NCI-H510A treated with DMSO at 0.1 percent for 48 hours (cell line): ENCODE measurements around the gene PTPRK.

Experiments used
- DNase-seq: peaks from one replicate; lab custom pipeline; 2025; lab: John Stamatoyannopoulos, UW

PTPRK gene

DNA sequence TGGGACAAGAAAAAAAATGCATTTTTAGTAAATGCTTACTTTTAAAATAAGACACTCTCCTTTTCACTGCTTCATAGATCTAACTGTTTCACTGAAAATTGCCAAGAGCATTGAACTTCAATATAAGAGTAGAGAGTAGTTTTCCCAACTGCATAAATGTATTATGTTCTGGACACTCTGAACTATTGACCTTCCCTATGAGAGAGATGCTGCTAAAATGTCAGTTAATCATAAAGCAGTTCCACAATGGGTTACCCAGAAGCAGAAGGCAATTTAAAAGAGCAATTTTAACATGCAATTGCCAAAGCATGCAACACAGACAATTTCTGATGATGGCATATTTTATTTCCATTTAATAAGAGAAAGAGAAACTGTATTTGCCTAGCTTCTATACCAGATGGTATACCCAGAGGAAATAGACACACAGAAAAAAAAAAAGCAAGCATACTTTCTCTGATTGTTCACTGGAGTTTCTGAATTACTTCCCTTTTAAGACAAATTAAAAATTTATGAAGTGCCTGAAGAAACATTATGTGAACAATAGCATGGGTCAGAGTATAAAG lies 340.4 kb downstream of the PTPRK start:
- no peak for DNase-seq

DNA sequence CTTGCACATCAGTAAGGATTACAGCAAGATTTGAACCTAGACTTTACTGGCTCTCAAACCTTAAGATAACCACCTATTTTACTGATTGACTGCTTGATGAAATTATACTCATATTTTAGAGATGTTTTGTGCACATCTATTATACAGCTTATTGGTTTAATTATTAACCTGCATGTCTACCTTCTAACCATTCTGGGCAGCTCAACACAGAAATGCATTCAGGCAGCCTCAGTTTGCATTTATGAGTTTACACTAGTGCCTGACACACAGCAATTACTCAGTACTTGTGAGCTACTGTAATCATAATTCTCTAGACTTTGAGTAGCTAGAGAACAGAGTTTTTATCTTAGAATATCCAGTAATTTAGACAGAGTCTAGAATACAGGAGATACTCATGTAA lies 345.7 kb downstream of the PTPRK start:
- DNase-seq = no peak

DNA sequence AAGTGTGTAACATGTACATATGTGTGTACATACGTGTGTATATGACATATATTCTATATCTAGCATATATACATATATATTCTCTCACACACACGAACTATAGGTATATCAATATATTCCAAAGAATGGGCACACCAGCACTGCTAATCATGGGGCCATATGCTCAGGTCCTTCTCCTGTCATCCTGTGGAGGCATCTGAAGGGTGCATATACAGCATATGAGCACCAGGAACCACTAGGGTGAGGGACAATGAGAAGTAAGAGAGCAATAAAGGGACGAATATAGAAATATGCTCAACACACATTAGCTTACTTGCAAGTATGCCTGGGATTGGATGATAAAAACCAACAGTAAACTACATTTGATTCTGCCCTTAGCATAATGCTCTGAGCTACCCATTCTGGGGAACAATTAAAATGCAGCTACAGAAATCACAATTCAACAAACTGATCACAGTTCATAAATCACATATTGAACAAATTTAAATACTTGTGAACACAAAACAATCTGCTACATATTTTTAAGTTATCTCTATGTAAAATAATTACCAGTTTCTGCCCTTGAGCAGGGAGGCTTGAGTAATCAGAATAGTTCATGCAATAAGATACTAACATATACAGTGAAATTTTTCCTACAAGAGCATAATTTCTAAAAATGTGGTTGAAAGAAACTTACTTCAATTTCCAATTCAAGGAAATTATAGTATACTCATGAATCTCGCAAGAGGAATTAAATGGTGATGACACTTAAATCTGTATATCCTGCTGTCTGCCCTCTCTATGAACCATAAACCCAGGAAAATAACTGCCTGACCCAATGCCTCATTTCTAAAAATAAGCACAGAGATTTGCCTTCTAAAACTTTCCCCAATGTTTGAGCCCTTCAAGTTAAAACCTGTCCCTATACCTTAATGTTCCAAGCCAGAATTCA lies 347.4 kb downstream of the PTPRK start:
- DNase-seq = no peak

DNA sequence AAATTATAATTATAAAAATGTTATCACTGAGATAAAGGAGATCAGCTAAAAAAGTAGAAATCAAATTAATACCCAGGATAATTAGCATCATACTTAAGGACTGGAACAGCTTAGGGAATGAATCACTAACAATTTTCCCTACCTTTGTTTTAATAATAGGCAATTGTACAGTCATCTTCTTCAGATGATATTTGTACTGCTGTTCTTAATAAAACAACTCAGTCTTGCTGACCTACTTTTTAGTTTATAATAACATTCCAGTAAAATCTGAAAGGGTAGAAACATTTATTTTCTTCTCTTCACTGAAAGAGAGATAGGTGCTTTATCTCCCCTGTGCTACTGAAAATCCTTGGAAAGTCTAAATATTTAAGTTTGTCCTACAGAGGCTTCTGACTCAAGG lies 348.3 kb downstream of the PTPRK start:
- no peak for DNase-seq

DNA sequence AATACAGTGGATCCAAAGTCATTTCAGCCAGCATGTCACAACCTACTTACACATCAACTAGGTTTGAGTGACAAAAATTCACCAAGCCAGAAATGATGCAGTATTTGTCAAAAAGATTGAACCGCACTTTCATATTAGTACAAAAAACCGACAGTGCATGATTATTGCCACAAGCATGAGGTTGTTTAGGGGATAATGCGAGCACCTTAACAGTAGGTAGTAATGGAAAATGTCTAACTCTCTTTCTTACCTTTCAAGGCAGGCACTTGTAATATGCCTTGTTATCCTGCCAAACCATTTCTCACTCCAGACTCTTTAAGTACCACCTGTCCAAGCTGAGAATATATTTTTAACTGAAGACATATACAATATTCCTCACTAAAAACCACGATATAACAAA lies 349.2 kb downstream of the PTPRK start:
- DNase-seq = no peak

DNA sequence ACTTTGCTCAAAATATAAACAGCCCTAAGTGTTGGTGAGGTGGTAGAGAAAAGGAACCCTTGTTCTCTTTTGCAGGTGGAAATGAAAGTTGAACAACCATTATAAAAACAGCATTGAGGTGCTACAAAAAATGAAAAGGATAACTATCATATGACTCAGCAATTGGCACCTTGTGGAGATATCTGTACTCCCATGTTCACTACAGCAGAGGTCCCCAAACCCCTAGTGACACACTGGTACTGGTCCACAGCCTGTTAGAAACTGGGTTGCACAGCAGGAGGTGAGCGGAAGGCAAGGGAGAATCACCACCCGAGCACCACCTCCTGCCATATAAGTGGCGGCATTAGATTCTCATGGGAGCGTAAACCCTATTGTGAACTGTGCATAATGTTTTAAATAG lies 352.2 kb downstream of the PTPRK start:
- DNase-seq = no peak

DNA sequence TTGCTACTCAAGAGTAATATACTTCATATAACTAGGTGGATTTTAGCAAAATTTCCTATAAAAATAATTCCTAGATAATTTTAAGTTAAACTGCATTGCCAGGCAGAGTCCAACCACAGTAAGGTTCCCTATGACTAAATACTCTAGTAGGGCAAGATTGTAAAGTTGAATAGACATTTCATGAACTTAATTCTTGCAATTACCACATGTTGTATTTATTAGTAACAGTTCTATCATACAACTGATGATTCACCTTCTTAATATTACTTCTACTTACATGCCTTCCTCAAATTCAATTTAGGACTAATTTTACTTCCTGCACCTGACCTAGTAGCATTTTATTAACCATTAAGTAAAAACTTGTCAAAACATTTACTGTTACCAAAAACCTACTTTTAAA lies 352.8 kb downstream of the PTPRK start:
- DNase-seq = no peak

DNA sequence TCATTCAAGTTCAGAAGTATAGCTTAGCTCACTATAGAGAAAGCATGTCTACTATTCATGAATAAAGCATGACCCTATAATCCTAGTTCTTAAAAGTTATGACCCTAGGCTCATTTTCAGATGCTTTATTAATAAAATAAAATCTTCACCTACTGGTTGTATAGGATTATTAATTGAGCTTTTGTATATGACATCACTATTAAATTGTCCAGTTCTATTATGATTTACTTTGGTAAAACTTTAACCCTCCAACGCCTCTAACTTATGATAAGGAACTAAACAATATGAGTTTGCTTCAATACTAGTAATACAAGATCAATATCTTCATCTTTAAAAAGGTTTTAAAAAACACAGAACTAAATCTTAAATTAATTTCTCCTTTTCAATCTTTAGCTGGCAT lies 356.1 kb downstream of the PTPRK start:
- DNase-seq = no peak

DNA sequence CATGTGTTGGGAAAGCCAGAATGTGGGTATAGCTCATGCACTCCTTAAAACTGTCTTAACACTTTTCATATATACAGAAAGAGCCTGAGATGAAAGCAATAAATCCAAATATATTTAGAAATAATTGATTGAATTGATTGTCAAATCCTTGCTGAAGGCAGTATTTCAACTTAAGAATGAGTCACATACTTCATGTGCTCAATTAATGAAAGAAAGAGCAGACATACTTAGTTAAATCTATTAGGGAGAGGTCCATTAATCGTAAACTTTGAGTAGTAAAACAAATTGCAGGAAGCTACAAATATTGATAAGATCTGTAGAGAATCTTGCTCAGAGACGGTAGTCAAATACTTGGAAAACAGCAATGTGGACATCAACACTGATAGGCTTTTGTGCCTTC lies 358.0 kb downstream of the PTPRK start:
- DNase-seq = no peak

DNA sequence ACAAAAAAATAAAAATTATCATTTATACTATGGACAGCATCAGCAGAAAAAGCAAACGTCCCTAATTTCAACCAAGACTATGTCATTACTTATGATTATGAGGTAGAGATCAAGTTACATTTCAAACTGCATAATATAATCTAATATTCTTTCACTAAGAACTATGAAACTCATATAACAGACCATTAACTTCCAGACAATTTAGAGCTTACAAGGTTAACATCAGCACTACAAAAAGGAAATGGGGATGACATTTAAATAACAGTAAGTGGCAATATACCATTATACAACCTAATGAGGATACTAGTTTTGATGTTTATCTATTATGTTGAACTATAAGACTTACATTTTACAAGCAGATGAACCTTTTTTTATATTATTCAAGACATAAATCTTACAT lies 358.6 kb downstream of the PTPRK start:
- DNase-seq = no peak

DNA sequence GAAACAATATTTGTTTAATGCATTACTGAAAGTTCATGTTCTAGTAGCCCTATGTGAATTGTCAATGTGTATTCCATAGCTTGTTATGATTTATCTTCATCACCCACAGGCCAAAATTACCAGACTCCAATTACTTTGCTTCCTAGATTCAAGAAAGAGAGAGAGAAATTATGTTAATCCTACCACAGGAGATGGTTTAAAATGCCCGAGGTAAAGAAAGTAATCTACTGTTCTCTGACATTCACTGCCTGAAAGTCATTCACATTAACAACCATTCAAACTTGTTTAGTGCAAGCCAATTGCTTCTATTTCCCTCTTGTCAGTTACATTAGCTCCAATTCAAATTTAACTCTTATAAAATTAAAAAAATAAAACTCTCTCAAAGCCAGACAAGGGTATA lies 359.1 kb downstream of the PTPRK start:
- DNase-seq = no peak

DNA sequence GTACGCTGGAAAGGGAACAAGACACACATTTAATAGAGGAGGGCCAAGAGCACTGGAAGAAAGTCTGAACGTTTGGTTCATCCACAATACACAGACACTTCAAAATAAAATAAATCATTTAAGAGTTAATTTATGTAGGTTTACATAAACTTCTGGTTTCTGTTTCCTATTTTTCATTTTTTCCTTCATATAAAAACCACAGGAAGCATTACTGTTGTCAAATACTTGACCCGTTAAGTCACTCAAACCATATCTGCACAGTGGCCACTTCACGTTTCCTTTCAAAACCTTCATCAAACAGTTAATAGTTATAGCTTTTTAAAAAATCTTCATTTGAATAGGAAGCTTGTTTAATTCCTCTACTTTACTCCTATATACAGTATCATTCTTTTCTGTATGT lies 361.9 kb downstream of the PTPRK start:
- DNase-seq = no peak

DNA sequence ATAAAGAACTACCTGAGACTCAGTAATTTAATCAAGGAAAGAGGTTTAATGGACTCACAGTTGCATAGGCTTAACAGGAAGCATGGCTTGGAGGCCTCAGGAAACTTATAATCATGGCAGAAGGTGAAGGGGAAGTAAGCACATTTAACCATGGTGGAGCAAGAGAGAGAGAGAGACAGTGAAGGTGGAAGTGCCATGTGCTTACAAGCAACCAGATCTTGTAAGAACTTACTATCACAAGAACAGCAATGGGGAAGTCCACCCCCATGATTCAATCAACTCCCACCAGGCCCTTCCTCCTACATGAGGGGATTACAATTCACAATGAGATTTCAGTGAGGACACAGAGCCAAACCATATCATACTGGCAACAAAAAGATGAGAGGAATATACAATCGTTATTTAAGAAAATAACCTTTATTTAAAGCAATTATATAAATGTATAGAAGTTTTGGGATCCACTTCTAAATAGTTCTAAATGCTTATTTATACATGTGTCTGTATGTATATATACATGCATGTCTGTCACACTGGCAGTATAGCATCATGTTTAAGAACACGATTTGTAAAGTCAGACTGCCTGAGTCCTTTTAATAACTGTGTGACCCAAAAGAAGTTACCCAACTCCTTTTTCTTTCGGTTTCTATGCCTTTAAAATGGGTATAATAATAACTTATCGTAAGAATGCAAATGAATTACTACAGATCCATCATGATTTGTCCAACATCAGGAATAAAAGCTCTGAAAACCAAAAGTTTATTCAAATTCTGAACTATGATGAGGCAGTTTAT lies 363.9 kb downstream of the PTPRK start:
- no peak for DNase-seq

DNA sequence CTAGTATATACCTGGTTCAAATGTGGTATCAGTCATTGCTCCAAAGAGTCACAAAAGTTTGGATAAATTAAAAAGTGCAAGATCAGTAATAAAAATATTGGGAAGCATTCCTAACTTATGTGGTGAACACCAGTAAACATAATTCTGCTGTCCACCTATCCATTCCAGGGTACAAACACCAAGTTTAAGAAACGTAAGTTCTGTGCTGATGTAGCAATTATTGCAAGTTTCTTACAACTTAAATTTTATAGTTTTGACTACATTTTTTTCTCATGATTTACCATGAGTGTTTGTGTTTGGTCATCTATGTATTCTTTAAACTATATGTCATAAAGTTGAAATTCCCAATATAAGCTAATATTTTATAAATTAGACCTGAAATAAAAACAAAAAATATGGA lies 364.6 kb downstream of the PTPRK start:
- no peak for DNase-seq

DNA sequence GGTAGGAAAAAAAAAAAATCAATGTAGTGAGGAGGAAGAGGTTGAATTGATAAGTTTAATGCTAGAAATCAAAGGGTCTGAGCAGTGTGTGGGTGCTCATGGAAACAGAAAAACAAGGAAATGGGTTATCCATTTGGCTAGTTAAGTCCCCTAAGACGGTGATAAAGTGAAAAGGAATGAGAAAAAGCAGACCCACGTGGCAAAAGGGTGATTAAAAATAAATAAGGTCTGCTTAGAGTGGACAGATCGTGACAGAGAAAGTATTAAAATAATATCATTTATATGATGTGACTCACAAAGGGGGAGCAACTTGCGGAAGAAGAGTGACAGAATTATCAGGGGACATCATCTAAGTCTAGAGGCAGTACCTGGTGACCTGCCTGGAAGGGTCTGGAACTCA lies 367.8 kb downstream of the PTPRK start:
- DNase-seq = no peak

DNA sequence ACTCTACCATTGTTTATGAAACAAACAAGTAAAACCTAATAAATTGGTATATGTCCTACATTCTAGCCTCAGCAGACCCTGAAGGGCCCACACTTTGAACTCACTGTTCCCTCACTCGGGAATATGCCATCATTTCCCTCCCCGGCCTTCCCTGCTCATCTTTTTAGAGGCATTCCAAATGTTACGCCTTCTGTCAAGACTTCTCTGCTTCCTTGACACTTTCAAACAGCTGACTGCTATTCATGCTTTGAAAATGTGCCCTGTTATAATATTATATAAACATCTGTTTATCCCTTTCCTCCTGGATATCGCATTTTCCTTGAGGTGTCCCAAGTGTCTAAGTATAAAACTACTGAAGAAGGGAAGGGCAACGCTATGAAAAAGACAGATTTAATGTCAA lies 370.0 kb downstream of the PTPRK start:
- no peak for DNase-seq

DNA sequence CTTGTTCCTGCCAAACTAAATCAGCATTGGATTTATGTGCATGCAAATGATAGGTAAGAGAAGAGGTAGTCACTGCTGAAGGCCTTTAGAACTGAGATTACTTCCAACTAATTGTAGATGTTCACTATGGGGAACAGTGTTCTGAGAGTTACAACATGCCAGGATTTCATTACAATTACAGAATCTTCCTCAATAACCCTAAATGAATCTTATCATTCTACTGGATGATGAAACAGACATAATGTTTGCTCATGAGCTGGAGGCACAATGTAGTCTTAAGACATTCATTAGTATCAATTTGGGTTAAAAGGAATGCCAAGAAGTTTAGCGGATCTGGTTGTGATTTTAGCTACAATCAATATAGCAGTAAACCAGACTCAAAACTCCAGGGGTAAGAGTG lies 370.6 kb downstream of the PTPRK start:
- no peak for DNase-seq

DNA sequence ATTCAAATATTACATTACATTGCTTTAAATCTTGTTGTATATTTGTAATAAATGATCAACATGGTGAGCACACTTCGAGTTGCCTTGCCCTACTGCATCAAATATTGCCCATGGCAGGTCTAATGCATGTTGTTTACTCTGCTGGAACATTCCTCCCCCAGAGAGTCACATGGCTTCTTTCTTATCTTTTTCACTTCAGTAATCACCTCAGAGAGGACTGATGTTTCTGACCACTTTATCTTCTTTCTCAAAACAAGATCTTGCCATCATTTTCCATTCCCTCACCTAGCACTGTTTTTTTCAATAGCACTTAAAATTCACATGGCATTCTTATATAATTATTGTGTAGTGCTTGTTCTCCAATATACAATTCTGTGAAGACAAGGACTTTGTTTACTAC lies 376.1 kb downstream of the PTPRK start:
- DNase-seq = no peak

DNA sequence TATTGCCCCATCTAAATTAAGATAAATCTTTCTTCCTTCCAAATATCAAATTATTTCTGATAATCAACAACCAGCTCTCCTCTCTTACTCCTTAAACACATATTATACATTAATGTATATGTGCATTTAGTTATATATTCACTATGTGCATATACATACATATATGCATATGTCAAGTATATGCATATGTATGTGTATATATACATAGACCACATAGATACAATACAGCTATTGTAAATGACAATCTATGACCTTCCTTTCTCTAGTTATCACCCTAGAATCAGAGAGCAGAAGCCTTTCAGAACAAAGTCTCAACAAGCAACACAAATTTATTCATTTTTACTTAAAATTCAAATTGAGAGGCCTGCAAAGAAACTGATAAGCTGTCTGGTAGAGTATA lies 378.5 kb downstream of the PTPRK start:
- DNase-seq = no peak

DNA sequence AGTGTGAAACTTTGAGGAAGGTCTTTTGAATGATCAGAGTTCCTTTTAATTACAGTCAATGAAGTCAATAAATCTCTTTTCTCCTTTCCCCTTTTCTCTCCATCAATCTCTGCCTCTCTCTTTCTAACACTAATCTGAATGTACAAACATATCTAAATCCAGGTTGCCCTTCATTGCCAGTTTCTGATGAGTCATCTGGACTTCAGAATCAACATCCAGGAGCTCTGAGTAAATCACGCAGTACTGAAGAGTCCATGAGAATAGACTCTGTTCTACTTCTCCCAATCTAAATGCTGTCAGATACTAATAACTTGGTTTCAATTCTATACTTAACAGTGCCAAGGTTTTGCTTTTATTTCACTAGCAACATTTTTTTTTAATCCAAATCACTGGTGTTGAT lies 380.9 kb downstream of the PTPRK start:
- no peak for DNase-seq

DNA sequence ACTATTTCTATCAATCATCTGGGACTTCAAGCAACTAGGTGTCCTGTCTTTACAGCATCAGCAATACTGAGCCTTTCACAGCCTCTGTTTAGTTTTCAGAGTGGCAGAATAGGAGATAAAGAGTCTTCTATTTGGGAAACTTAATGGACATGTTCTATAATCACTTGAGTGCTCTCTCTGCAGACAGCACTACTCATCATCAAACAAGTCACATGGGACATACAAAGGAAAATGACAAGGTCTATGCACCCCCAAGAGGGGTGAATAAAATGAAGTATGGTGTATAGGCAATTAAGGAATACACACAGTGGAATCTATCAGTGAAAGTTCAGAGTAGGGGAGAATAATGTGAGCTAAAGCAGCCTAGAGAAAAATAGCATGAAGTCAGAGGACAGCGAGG lies 381.7 kb downstream of the PTPRK start:
- DNase-seq = no peak

DNA sequence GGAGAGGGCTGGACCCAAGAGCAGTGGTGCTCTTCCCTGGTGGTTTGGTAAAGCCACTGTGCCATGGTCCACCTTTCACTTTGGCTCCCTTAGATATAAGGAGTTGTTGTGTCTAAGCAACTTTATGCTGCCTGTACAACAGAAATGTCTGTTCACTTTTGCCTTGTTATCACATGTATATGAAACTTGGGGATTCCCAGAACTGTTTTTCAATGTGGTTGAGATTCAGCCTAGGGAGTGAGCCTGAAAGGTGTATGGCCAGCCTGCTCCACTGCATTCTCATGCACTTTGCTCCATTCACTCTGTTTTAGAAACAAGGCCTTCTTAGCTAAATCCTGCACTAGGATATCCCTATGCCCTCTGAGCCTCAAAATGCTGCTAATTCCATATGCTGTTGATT lies 385.1 kb downstream of the PTPRK start:
- DNase-seq = no peak

DNA sequence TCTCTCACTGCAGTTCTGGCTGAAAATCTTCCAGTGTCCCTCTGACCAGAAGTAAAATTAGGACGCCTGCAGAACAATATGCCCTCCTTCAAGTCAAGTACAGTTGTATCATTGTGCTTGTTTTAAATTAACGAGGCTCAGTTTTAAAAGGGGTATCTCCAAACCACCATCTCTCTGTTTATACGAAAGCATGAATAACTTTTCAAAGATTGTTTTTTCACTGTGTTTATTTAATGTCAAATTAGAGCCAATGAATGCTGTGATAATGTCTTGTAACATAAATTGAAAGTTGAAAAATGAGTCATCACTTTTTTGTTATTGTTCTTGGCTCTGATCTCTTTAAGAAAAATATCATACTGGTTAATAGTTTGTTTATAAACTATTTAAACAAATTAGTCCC lies 388.8 kb downstream of the PTPRK start:
- no peak for DNase-seq
